ENCODE results near the gene FGF22.

The FGF22 gene

DNA sequence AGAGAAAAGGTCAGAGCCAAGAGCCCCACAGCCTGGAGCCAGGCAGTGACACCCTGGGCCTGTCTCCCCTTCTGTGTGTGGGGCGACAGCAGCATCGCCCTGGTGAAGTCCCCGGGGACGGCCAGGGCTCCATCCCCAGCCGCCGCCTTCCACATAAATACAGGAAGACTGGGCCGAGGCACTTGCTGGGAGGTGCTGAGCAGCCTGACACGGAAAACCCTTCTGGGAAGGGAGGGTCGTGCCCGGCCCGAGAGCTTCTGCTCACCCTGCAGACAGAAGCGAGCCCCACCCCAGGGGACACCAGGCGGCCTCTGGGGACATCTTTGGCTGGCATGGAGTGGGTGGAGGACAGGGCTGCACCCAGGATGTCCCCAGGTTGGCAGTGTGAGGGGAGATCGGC, 5.1 kb downstream of the FGF22 start:
- DNase-seq: no peak

GRCh38 chr19:645912-646778, 6.5 kb downstream of the FGF22 start:
- DNase-seq: no peak

- no peak for DNase-seq
Observed at GRCh38 chr19:646779-647565, 7.3 kb downstream of the FGF22 start.

DNA sequence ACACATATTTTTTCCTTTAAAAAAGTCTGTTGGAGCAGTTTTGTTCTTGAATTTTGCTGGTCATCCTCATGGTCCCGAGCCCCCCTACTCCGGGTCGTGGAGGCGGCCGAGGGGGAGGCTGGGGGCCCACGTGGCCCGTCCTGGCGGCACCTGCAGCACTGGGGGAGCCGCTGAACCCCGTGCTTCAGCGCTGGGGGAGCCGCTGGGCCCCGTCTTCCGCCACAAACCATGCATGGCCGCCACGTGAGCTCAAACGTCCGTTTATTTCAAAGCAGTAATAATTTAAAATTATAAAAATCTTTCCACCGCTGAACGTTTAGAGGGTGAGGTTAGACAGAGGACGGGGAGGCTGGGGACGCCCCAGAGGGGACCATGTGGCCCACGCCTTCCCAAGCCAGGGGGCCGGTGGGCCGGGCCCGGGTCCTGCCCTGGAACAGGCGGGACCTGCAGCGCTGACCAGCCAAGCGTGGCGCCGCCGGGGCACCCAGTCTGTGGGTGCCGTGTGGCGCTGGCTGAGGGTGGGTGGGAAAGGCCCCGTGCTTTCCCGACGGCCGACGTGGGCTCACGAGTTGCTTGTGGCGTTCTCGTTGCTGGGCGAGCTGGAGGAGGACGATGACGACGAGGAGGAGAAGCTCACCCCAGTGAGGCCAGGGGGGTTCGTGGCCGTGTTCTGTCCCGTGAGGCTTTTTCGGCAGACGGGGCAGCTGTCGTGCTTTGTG, 8.0 kb downstream of the FGF22 start:
- DNase-seq: no peak

DNA sequence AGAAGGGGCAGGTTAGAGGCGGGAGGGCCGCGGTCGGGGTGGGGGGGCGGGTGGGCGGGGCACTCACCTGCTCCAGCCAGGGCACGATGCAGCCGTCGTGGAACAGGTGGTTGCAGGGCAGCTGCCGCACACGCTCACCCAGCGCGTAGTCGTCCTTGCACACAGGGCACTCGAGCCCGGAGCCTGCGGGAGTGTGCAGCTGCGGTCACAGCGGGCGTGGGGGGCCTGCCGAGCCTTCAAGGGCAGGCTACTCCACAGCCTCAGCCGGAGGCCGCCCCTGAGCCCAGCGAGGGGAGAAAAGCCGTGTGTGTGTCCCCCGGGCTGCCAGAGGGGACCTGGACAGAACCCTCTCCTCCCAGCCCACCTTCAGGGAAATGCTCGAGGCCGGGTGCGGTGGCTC, 8.6 kb downstream of the FGF22 start:
- no peak for DNase-seq

- DNase-seq: no peak
Observed at GRCh38 chr19:648904-649801, 9.5 kb downstream of the FGF22 start.

DNA sequence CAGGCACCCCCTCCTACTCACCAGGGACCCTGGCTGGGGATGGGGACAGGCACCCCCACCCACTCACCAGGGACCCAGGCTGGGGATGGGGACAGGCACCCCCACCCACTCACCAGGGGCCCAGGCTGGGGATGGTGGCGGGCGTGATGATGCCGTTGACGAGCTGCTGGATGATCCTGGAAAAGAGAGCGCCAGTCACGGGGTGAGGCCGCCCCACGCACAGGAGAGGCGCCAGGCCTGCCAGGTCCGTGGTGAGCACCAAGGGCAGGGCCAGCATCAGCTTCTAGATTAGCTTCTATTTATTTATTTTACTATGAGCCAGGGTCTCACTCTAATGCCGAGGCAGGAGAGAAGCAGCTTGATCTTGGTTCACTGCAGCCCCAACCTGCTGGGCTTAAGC, 10.4 kb downstream of the FGF22 start:
- DNase-seq: no peak

GRCh38 chr19:651114-651818, 11.6 kb downstream of the FGF22 start:
- no peak for DNase-seq

DNA sequence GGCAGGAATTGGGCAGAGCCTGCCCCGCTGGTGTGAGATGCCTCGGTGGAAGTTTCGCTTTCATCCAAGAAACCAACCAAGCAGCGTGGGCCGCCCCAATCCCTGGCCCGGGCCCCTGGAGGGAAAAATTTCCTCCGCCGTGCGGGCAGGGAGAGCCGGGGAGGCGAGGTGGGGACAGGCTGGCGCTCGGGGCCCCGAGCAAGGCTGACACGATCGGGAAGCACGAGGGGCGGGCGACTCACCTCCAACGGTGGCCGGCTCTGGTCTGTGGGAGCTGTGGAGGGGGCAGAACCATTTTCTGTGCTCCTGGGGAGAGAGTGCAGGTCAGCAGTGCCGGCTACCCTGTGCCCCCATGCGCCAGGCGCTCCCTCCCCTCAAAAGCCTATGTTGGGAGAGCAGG, 12.3 kb downstream of the FGF22 start:
- no peak for DNase-seq

GRCh38 chr19:652467-653389, 13.0 kb downstream of the FGF22 start:
- DNase-seq: no peak

DNA sequence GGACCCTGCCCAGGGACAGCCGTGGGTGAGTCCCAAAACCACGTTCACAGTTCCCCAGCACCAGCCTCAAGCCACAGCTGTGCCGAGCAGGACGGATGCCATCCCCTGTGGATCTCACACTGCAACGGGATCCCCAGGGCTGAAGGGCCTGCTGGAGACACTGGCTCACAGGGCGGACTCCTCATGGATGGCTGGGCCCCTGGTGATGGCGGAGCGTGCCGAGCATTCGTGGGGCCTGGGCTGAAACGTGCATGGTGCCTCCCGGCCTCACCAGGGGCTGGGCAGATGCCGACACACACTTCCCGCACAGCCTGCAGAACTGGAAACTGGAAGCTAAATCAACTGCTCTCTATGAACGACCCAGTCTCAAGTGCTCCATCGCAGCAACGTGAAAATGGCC, 13.7 kb downstream of the FGF22 start:
- no peak for DNase-seq

- no peak for DNase-seq
Observed at GRCh38 chr19:655691-656090, 16.0 kb downstream of the FGF22 start.

- DNase-seq: no peak
Observed at GRCh38 chr19:656751-657559, 17.3 kb downstream of the FGF22 start.

- no peak for DNase-seq
Observed at GRCh38 chr19:657611-658010, 17.9 kb downstream of the FGF22 start.

GRCh38 chr19:658059-658839, 18.6 kb downstream of the FGF22 start:
- DNase-seq: no peak

- DNase-seq: peak; percentile 77
Observed at GRCh38 chr19:658916-659839, 19.5 kb downstream of the FGF22 start.

- DNase-seq: no peak
Observed at GRCh38 chr19:660793-661426, 21.2 kb downstream of the FGF22 start.
